HepG2 (cell line): ENCODE measurements around the gene HTRA2. TPM values are rescaled to one million over a fixed set of nuclear protein-coding genes. Genes with fewer than 3 reads are reported as not detected.

Experiments used
- HES4 ChIP-seq: sonication (generic); formaldehyde crosslinking; IDR thresholded peaks from 2 replicates; pipeline ENCODE4 v1.9.0; 2021; ENCODE audit warnings: mild to moderate bottlenecking, missing genetic modification reagents, borderline replicate concordance
- MXD4 ChIP-seq: IDR thresholded peaks from 2 replicates; pipeline ENCODE4 v1.6.1; 2016; ENCODE audit warnings: mild to moderate bottlenecking, missing biosample characterization, missing genetic modification reagents
- PAX8 ChIP-seq: sonication (generic); formaldehyde crosslinking; IDR thresholded peaks from 2 replicates; pipeline ENCODE4 v1.8.0; 2022; ENCODE audit warnings: mild to moderate bottlenecking, missing genetic modification reagents, borderline replicate concordance
- PITX1 ChIP-seq: sonication (generic); formaldehyde crosslinking; IDR thresholded peaks from 2 replicates; pipeline ENCODE4 v1.5.1; 2020; ENCODE audit warnings: mild to moderate bottlenecking, missing genetic modification reagents
- REL ChIP-seq: sonication (generic); formaldehyde crosslinking; conservative IDR thresholded peaks from 2 replicates; pipeline ENCODE4 v1.8.0; 2022; ENCODE audit warnings: mild to moderate bottlenecking, missing genetic modification reagents, moderate library complexity
- SNAPC5 ChIP-seq: sonication (generic); formaldehyde crosslinking; IDR thresholded peaks from 2 replicates; pipeline ENCODE4 v1.8.1; 2023; ENCODE audit warnings: mild to moderate bottlenecking, missing genetic modification reagents, borderline replicate concordance
- SRSF4 ChIP-seq: fragments of 200-400 bp; formaldehyde crosslinking; IDR thresholded peaks from one replicate; pipeline ENCODE4 v1.6.1; 2018; ENCODE audit warnings: mild to moderate bottlenecking, low read depth, low read length, moderate library complexity; ENCODE audit not compliant: poor library complexity, severe bottlenecking
- ZBTB21 ChIP-seq: sonication (generic); formaldehyde crosslinking; IDR thresholded peaks from 2 replicates; pipeline ENCODE4 v1.4.0; 2020; ENCODE audit warnings: missing genetic modification reagents
- ZBTB33 ChIP-seq: sonication (generic); formaldehyde crosslinking; IDR thresholded peaks from 2 replicates; pipeline ENCODE4 v1.4.0; 2020; ENCODE audit warnings: missing genetic modification reagents
- ZC3H13 ChIP-seq: sonication (generic); formaldehyde crosslinking; IDR thresholded peaks from 2 replicates; pipeline ENCODE4 v1.8.1; 2023; ENCODE audit warnings: mild to moderate bottlenecking, missing genetic modification reagents, moderate library complexity
- ZKSCAN5 ChIP-seq: sonication (generic); formaldehyde crosslinking; IDR thresholded peaks from 2 replicates; pipeline ENCODE4 v1.5.1; 2020; ENCODE audit warnings: mild to moderate bottlenecking, missing genetic modification reagents
- ZNF441 ChIP-seq: sonication (generic); formaldehyde crosslinking; IDR thresholded peaks from 2 replicates; pipeline ENCODE4 v1.7.0; 2021; ENCODE audit warnings: missing genetic modification reagents, borderline replicate concordance
- ZNF446 ChIP-seq: sonication (generic); formaldehyde crosslinking; IDR thresholded peaks from 2 replicates; pipeline ENCODE4 v1.5.0; 2020; ENCODE audit warnings: mild to moderate bottlenecking, missing genetic modification reagents
- ZNF646 ChIP-seq: sonication (generic); formaldehyde crosslinking; IDR thresholded peaks from 2 replicates; pipeline ENCODE4 v1.9.0; 2021; ENCODE audit warnings: mild to moderate bottlenecking, missing genetic modification reagents
- ZNF740 ChIP-seq: sonication (generic); formaldehyde crosslinking; IDR thresholded peaks from 2 replicates; pipeline ENCODE4 v1.4.0; 2020; ENCODE audit warnings: missing genetic modification reagents
- ZNF784 ChIP-seq: sonication (generic); formaldehyde crosslinking; IDR thresholded peaks from 2 replicates; pipeline ENCODE4 v1.5.1; 2020; ENCODE audit warnings: missing genetic modification reagents, mild to moderate bottlenecking, borderline replicate concordance
- ZNF83 ChIP-seq: sonication (generic); formaldehyde crosslinking; IDR thresholded peaks from 2 replicates; pipeline ENCODE4 v1.4.0; 2020; ENCODE audit warnings: missing genetic modification reagents, mild to moderate bottlenecking, borderline replicate concordance
- polyA plus RNA-seq, 8 experiments: library from polyadenylated mRNA; depleted of rRNA in 3 of 8; stranded (reverse) in 7 of 8; unstranded in 1 of 8; fragments of >200 nt; fragmentation: Illumina TruSeq in 4 of 8; extraction: Trizol in 4 of 8; gene quantifications; 2 replicates each; pipeline versions ENCODE4 v1.2.1 to v1.2.3, GENCODE V29; 2011 to 2016; ENCODE audit warnings: low read depth in 4 of 8, missing spikeins in 1 of 8, mixed read lengths in 1 of 8; ENCODE audit not compliant: insufficient read depth in 1 of 8
- total RNA-seq, 5 experiments: library from RNA; depleted of rRNA; stranded (reverse); fragments of >200 nt; fragmentation: Illumina TruSeq; extraction: Trizol; gene quantifications; 2 replicates each; pipeline ENCODE4 v1.2.3, GENCODE V29; 2016; ENCODE audit warnings: low read depth in 1 of 5

The HTRA2 gene
- total and polyA plus RNA-seq, 2 of the 13 experiments (the other 11 are each of a cell fraction or from before 2014, with no cell fraction given): 47.7 to 50.3 TPM

- TF ChIP-seq ZNF646 (CRISPR knock-in tag) (0 out of 2 replicates have a peak, but pooled peaks have one; percentile 16), ZC3H13 (0 out of 2 replicates have a peak, but pooled peaks have one; percentile 17), ZBTB33 (CRISPR knock-in tag) (0 out of 2 replicates have a peak, but pooled peaks have one; percentile 7), ZNF446 (CRISPR knock-in tag) (0 out of 2 replicates have a peak, but pooled peaks have one; percentile 30), PAX8 (CRISPR knock-in tag) (peak; percentile 2; the same call in 1 of the 2 replicates), ZBTB21 (no peak), SRSF4 (no peak), ZNF740 (peak; percentile 60), ZNF784 (CRISPR knock-in tag) (peak; percentile 7; the same call in 1 of the 2 replicates), REL (CRISPR knock-in tag) (peak; percentile 74), ZNF83 (CRISPR knock-in tag) (0 out of 2 replicates have a peak, but pooled peaks have one; percentile 25), ZNF441 (CRISPR knock-in tag) (0 out of 2 replicates have a peak, but pooled peaks have one; percentile 9), ZKSCAN5 (CRISPR knock-in tag) (0 out of 2 replicates have a peak, but pooled peaks have one; percentile 39), PITX1 (CRISPR knock-in tag) (0 out of 2 replicates have a peak, but pooled peaks have one; percentile 23), HES4 (CRISPR knock-in tag) (0 out of 2 replicates have a peak, but pooled peaks have one; percentile 36), SNAPC5 (CRISPR knock-in tag) (0 out of 2 replicates have a peak, but pooled peaks have one; percentile 1), MXD4 (CRISPR knock-in tag) (no peak)
These were observed 780 bp downstream of the HTRA2 start (continued) for GRCh38 chr2:74530239-74531187.
